Measurements from ENCODE around the gene LIPC. TPM values are rescaled to one million over a fixed set of nuclear protein-coding genes. Genes with fewer than 3 reads are reported as not detected.

The LIPC gene
- total and polyA plus RNA-seq, 10 donors, result 0.47 to 2.5 (median 1.0) TPM

DNA sequence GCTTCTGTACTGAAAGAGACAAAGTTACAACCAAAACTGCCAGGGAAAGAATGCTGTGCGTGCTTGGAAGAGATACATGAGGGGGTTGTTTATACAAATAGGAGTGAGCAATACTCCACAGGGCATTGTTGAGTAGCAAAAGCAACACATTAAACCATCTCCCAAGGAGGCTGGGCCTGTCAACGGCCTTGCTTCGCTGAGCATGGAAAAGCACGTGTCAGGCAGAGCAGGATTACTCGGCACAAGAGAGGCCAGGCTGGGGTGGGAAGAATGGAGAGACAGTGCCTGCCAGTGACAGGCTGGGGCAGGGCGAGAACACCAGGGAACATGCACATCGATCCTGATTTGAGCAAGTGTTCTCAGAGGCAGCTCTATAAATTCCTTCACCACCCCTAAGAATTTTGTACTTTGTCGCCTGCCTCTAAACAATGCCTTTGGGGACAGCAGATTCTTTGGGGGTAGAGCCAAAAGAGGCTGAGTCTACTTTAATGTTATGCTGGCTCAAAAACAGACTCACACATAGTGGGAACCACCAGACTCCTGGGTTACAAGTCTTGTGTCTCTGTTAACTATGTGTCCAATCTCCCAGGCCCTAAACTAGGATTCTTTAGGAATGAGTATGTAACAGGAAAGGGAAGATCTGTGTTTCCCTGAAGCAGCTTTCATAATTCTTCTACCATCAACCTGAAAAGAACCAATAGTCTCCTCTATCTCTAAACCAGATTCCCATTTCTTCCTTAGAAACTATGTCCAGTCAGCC, 67.2 kb downstream of the LIPC start:
- no peak overlapping the region for H3K27ac ChIP-seq
- H3K27me3 ChIP-seq (replicated peaks in 1 of 7), result no peaks in the 10 kb centered on the region
- H3K9me3 ChIP-seq, result no peaks in the 10 kb centered on the region
- intact Hi-C loops (cut with DNase I; ENCODE audit: low total_unique reads), result no loop called here
- WGBS, 5 donors, result 90 to 94% (median 90%) methylated on average over 8 of the region's 8 CpGs
- no peaks in the 10 kb centered on the region for H3K36me3 ChIP-seq
- TF ChIP-seq POLR2AphosphoS5 (IDR thresholded peaks at IDR 0.05), result no peak
- no peak for TF ChIP-seq POLR2A (IDR thresholded peaks at IDR 0.05)
- TF ChIP-seq, protein P1, sequence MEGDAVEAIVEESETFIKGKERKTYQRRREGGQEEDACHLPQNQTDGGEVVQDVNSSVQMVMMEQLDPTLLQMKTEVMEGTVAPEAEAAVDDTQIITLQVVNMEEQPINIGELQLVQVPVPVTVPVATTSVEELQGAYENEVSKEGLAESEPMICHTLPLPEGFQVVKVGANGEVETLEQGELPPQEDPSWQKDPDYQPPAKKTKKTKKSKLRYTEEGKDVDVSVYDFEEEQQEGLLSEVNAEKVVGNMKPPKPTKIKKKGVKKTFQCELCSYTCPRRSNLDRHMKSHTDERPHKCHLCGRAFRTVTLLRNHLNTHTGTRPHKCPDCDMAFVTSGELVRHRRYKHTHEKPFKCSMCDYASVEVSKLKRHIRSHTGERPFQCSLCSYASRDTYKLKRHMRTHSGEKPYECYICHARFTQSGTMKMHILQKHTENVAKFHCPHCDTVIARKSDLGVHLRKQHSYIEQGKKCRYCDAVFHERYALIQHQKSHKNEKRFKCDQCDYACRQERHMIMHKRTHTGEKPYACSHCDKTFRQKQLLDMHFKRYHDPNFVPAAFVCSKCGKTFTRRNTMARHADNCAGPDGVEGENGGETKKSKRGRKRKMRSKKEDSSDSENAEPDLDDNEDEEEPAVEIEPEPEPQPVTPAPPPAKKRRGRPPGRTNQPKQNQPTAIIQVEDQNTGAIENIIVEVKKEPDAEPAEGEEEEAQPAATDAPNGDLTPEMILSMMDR (IDR thresholded peaks at IDR 0.05 in 8 of 11, conservative IDR thresholded peaks at IDR 0.05 in 3 of 11), result no peak
- DNase-seq, result no peak
- H3K4me3 ChIP-seq, result no peak overlapping the region
- H3K4me1 ChIP-seq, result no peaks in the 10 kb centered on the region

DNA sequence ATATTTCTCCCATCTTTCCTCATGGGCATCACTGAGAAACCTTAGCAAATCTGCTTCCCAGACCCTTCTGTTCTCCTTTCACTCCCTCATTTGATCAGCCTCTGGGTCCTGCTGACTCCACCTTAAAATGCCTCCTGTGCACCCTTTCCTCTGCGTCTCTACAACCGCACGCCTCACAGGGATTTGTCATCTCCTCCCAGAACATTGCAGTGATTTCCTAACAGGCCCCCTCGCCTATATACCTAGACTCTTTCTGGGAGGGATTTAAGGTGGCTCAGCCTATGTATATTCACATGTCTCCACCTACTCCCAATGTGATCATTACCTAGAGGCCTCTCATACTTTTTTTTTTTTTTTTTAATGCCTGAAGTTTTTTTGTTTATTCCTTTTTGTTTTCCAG, 69.2 kb downstream of the LIPC start:
- Histone ChIP-seq H3K27ac (no peak overlapping the region), H3K27me3 (replicated peaks in 1 of 7) (no peaks in the 10 kb centered on the region), H3K4me1 (peaks cover 0 to 6% (median 0%) of the 10 kb centered on the region in 6 donors), H3K36me3 (no peaks in the 10 kb centered on the region), H3K9me3 (no peaks in the 10 kb centered on the region), H3K4me3 (no peak overlapping the region)
- 90 to 93% (median 93%) methylated on average over 4 of the region's 4 CpGs for WGBS, 5 donors
- no peak for DNase-seq
- TF ChIP-seq POLR2AphosphoS5 (IDR thresholded peaks at IDR 0.05) (no peak), POLR2A (IDR thresholded peaks at IDR 0.05) (no peak)
- TF ChIP-seq, protein P1 (IDR thresholded peaks at IDR 0.05 in 8 of 11, conservative IDR thresholded peaks at IDR 0.05 in 3 of 11), result no peak
- intact Hi-C loops (cut with DNase I; ENCODE audit: low total_unique reads), result no loop called here

DNA sequence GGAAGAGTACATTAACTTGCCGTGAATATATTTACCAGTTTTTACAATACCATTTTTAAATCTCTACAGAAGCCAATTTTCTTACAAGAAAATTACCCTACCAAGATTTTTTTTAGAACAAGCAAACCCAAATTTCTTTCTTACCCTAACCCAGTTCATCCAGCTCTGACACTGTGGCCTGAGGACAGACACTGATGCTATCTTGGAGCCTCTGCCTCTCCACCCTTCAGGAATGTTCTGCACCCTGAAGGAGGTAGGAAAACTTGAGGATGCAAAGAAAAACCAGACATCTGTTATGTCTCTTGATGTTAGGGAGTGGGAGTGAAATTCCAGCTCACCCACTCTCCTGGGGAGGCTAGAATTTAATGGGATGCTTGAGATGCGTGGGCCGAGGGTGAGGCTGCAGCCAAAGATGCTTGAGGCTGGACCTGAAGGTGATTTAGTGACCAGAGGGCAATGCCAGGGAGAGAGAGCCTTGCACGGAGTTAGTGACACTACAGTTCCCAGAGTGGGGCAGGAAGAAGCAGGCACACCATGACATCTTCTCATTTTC, 69.9 kb downstream of the LIPC start:
- intact Hi-C loops (cut with DNase I; ENCODE audit: low total_unique reads), result no loop called here

More for the DNA sequence above, 69.9 kb downstream of the LIPC start:
- Histone ChIP-seq H3K4me1 (peaks cover 0 to 6% (median 0%) of the 10 kb centered on the region in 6 donors), H3K27ac (no peak overlapping the region), H3K4me3 (no peak overlapping the region), H3K27me3 (replicated peaks in 1 of 7) (no peaks in the 10 kb centered on the region), H3K36me3 (no peaks in the 10 kb centered on the region), H3K9me3 (no peaks in the 10 kb centered on the region)
- DNase-seq, result no peak
- 70 to 92% (median 88%) methylated on average over 4 of the region's 4 CpGs for WGBS, 5 donors
- TF ChIP-seq, protein P1 (IDR thresholded peaks at IDR 0.05 in 8 of 11, conservative IDR thresholded peaks at IDR 0.05 in 3 of 11), result no peak
- no peak for TF ChIP-seq POLR2AphosphoS5 (IDR thresholded peaks at IDR 0.05)
- no peak for TF ChIP-seq POLR2A (IDR thresholded peaks at IDR 0.05)

All from spleen (tissue), 11 donors.